NCI-H2107 treated with DMSO at 0.1 percent for 48 hours (cell line): Measurements from ENCODE around the gene SRP14.
"Not testable (repeated sequence)": the region's sequence is repeated elsewhere in the genome, so short reads cannot be mapped to it uniquely, and the experiment has no call there.

Experiments used
- DNase-seq: peaks from one replicate; lab custom pipeline; 2025; ENCODE audit not compliant: unreplicated experiment; lab: John Stamatoyannopoulos, UW

Gene SRP14

DNA sequence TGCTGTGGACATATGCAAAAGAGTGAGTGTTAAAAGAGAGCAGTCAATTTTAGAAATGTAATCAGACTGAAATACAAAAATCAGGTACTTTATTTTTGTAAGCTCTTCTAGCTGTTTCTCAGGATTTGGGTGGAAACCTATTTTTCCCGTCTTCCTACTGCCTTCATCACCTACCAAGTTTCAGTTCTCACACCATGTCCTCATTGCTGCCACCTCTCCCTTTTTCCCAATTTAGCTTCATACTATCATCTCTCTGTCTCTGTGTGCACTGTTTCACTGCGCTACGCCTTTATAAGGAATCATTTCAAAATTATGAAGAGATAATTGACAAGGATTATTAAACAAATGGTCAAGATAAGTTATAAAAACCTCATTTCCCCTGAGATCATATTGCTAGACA lies 7.7 kb downstream of the SRP14 start:
- DNase-seq: no peak

DNA sequence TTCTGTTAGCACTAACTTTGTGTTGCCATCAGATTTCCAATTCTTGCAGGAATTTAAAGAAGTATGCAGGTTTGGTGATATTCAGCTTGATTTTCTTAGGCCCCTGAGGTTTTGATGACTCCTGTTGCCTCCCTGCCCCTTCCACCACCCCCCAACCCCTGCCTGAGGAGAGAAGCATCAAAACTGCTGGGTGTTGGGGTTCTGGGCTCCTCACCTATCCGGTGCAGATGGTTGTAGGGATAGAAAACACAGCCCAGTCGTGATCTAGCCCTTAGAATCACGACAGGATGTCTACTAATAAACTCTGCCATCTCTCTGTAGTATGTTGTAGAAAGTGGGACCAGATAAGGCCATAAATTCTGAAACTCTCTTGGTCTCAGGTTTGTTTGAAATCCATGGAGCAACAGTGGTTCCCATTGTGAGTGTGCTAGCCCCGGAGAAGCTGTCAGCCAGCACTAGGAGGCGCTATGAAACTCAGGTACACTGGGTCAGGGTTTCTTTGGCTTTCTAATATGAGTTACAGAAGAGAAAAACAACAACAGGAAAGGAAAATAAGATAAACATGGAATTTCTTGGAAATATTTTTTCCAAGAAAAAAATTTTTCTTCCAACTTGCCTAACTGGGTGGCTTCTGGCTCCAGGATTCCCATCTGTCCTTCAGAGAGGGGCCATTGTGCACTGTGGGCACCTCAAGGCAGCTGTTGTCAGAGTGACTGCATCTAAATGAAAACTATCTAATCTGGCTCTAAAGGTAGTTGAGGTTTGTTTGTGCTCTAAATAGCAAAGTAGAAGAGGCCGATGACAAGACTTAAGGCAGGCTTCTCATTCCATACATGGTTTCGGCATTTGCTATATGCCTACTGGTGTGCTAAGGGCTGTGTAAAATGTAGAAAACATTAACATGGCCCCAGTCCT lies 8.7 kb downstream of the SRP14 start:
- no peak for DNase-seq

DNA sequence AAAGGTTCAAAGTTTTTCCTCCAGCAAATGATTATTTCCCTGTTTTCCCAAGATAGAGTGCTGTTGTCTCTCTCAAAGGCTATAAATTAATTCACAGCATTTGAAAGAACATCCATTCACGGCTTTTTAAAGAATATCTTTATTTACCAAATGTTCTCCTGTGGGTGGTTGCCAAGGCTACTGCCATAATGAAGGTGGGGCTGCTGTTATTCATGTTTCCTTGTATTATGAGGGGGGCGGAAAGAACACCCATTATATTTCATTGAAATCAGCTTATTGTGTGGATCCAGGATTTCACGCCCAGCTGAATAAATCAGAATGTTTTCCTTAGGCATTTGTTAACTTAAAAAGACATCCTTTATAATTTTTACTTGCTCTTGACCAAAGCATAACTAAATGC lies 10.1 kb downstream of the SRP14 start:
- DNase-seq: no peak

DNA sequence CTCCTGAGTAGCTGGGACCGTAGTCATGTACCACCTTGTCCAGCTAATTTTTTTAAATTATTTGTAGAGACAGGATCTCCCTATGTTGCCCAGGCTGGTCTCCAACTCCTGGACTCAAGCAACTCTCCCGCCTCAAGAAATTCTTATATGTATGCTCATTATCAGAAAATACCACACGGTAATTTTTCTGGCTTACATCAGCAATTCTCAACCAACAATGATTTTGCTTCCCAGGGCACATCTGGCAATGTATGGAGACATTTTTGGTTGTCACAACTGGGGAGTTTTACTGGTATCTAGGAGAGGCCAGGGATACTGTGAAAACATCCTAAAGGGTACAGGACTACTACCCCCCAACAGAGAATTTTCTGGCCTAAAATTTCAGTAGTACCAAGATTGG lies 10.8 kb downstream of the SRP14 start:
- no peak for DNase-seq

DNA sequence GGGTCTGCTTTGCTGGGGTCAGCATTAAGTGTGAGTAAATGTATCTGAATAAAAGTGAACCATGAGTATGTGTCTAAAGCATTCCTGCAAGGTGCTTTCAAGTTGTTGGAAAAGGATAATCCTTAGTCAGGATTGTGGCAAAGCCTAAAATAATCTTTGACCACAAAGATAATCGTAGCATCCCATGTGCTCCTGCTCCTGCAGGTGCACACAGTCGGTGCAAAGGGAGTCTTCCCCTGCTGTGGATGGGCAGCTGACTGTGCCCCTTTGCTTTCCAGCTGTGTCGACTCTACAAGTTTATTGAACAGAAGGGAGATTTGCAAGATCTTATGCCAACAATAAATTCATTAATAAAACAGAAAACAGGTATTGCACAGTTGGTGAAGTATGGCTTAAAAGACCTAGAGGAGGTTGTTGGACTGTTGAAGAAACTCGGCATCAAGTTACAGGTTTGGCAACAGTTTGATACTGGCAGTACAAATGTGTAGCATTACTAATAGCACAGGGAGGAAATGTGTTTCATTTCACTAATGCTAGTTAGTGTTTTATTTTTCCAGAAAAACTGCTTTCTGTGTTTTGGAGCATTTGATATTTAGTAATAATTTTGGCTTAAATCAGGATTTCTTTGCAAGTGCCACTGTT lies 22.6 kb downstream of the SRP14 start:
- peak; percentile 7 for DNase-seq

DNA sequence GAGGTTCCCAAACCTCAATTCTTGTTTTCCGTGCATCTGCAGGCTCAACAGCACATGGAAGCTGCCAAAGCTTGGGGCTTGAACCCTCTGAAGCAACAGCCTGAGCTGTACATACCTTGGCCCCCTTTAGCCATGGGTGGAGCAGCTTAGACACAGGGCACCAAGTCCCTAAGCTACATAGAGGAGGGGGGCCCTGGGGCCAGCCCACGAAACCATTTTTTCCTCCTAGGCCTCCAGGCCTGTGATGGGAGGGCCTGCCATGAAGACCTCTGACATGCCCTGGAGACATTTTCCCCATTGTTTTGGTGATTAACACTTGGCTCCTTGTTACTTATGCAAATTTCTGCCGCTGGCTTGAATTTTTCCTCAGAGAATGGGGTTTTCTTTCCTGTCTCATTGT lies 24.6 kb downstream of the SRP14 start:
- no peak for DNase-seq

DNA sequence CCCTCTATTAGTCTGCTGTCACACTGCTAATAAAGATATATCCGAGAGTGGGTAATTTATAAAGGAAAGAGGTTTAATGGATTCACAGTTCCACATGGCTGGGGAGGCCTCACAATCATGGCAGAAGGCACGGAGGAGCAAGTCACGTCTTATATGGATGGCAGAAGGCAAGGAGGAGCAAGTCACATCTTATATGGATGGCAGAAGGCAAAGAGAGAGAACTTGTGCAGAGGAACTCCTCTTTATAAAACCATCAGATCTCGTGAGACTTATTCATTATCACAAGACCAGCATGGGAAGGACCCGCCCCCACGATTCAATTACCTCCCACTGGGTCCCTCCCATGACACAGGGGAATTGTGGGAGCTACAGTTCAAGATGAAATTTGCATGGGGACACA lies 25.6 kb downstream of the SRP14 start:
- not testable (repeated sequence) for DNase-seq

DNA sequence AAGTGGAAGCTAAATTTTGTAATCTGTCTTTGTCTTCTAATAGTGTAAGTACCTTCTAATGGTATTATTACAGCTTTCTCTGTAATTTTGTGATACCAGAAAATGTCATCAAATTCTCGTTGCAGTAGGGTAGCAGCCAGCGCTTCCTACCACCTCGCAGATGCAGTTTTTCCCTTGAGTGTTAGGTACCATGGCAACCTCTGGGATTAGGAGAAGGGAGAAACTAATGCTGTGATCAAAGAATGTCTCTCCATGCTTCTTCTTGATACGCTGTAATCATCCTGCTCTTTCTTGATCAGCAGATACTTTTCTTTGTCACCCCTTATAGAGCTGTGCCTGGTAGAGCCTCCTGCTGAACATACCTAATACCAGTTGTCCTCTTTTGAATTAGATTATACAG lies 27.7 kb downstream of the SRP14 start:
- no peak for DNase-seq

DNA sequence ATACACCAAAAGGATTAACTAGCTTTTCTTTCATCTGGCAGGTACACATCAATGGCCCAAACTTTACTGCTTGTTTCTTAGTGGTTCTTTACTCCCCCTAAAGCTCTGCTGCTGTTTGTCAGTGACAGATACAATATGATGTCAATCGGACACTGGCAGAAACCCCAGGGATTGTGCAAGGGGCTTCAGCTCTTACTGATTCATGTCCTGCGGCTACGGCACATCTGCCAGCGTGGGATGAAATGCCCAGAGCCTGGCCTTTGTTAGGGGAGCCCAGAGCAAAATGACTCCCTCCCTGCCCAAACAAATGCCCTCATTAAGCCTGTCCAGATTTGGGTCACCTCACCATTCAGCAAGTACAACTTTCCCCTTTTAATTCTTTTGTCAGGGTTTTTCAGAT lies 28.3 kb downstream of the SRP14 start:
- DNase-seq: no peak

DNA sequence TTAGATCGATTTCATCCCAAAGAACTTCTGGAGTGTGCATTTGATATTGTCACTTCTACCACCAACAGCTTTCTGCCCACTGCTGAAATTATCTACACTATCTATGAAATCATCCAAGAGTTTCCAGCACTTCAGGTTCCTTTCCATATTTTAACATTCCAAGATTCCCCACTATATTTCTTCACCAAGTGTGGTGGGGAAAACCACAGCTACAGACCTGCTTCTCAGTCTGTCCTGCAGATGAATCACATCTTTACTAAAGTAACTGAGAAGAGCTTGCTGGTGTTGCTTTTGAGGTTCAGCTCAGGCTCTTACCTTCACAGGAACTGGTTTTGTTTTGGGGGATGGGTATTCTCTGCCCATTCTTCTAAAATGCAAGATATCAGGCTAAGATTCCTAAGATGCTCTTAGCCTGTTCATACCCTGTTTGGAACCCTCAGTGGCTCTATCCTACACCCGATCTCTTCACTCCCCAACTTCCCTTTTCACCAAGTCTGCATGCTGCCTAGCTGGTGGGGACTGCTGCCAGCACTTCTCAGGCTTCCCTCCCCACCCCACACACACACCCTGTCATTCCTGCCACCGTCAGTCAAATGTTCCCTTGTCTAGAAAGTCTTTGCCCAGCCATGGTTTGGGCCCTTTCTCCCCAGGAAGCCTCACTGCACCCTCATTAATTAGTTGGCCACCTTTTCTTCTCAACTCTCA lies 30.8 kb downstream of the SRP14 start:
- DNase-seq: no peak

DNA sequence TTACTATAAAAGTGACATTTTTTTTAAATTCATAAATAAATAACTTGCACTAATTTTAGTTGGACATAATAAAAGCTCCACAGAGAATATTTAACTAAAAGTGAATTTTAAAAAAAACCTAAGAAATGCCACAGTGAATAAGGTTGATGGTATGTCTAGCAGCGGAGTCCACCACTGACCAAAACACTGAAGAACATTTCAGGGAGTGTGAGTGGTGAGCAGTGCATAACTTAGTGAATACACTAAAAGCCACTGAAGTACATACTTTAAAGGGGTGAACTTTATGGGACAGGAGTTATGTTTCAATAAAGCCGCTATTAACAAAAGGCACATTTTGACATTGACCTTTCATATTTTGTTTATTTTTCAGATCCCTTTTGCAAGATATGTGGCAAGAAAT lies 32.3 kb downstream of the SRP14 start:
- DNase-seq: no peak

DNA sequence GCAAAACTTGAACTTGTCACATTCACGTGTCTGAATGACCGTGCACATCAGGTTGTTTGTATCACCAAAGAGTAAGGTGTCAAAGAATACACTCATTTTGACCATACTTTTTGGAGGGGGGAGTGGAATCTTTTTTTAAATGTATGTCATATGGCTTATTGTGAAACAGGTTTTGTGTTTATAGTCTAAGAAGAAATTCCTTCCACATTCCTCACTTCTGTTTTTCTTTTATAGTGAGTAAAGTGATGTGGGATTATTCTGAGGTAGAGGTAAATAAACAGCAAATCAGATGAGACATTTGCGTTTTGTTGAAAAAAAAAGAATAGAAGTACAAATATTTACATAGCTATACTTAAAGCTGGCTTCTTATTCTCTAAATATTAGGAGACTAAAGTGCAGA lies 33.0 kb downstream of the SRP14 start:
- no peak for DNase-seq

DNA sequence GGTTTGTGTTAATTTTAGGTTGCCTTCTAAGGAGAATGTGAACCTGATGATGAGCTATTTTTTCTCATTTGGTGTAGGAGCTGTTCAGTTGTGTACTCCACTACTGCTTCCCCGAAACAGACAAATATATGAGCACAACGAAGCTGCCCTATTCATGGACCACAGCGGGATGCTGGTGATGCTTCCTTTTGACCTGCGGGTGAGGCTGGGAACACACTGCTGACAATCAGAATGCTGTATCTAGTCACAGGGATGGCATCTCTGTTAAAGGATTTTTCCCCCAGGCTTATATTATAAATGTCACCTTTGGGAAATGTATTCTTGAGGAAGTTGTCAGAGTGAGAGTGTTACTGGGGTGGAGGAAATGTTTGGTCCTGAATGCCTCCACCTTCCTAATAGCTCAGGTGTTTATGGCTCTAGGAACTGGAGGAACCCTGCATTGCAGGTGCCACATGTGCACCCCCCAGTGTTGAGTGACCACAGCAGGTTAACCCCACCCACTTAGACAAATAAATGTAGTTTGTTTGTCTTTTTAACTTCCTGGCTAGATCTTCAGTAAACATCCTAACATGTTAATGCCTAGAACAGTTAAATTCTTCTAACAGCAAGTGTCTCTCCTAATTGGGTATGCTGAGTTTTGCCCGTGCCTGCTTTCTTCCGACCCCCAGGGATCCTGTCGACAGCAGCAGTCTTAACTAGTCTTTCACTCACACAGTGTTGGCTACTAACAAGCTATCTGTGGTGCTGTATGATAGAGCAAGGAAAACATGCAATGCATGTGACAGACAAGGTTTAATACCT lies 35.7 kb downstream of the SRP14 start:
- DNase-seq: no peak

DNA sequence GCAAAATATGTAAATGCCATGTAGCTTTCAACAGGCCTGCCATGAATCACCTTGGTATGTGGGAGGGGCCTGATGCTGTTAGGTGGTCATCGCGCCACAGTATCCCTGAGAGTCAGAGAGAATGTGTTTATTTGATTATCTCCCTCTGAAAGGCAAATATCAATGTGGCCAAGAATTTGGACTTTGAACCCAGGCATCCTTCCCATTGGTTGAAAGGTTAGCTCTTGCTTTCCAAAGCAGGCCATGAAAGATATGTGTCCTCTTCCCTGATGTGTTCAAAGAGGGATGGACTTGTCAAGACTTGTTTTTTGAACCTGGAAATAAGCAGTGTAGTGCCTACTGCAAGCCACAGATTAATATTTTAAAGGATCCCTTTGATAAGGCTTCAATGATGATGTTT lies 36.7 kb downstream of the SRP14 start:
- DNase-seq: no peak

DNA sequence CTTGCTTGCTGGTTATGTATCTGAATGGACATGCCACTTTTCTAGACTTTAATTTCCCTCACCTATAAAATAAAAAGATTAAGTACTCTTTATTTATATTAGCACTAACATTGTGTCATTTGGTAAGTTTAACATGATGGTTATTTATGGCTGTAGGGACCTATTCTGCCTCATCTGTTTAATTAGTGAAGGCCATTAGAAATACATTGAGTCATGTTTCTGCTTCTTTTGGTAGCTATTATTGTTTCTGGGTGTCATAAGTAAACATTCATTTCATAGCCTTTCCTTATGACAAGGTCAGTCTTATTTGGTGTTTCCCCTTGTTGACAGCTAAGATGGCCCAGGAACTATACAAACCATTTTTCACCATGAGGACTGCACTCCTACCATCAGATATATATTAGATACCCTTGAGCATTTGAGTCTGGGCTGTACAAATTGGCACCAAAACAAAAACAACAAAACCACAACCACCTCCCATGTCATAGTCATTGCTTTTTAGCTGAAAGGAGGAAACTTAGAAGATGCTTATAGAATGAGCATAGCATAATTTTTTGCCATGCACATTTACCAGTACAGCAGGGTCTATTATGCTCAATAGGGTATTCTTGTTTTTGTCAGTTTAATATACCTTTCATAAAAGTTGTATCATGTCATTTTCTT lies 39.3 kb downstream of the SRP14 start:
- no peak for DNase-seq

DNA sequence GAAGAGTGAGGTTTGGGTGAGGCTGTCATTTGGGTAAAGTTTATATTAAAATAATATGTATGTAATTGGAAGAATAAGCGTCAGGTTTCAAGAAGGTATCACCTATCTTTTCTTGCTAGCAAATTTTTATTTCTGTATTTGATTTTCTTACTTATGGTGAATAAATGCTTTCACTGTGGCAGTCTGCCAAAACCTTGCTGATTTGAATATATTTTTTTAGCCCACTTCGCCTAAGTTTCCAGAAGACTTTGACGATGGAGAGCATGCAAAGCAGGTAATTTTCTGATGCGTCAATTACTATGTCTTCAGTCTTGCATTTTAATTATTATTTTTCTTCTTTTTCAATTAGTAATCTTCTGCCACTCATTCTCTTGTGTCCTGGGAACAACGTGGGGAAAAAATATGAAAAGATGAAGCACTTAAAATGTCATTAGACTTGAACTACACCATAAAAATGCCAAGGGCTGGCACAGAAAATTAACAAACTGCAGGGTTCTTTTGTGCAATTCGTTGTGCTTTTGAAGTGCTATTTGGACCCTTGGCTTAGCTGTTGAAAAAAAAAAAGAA lies 40.4 kb downstream of the SRP14 start:
- no peak for DNase-seq

DNA sequence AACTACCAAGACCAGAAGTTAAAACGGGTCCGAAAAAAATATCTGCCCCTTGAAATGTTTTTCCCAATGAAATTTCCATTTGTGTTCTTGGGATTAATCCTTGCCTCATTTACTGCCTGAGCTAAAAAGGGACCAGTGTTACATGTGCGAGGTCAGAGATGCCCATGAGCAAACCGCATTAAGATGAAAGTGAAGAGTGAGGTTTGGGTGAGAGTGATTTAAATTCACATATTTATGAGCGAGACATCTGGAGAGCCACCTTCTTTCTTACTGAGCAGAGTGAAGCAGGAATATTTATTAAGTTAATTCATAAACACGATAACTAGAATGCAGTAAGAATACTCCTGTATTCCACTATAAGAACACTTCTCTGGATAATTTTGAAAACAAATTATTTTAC lies 41.3 kb downstream of the SRP14 start:
- no peak for DNase-seq

DNA sequence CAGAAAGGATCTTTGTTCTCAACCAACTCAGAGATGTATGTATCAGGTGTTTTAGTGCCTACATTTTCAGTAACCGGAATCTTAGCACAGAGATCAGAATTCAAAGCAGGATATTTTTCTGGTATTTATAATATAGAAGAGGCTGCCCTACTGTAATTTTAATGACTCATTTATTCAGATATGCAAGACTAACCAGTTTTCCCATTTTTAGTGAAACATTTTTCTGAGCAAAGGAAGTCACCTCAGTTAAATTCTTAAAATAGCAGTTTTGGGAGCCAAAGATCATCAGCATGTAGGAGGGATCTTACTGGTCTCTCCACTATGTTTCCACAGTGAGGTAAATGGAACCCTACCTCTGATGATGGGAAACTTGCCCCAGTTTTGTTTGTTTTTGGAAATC lies 42.0 kb downstream of the SRP14 start:
- no peak for DNase-seq

DNA sequence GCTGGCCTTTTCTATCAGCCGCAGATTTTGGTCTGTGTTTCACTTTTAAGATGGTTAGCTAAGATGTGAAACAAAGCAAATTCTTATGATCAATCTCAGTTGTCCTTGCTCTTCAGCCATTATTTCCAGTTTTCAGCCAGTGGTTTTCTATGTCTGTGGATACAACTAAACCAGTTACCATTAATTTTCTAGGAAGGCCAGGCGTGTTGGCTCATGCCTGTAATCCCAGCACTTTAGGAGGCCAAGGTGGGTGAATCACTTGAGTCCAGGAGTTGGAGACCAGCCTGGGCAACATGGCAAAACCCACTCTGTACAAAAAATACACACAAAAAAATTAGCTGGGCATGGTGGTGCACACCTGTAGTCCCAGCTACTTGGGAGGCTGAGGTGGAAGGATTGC lies 42.8 kb downstream of the SRP14 start:
- DNase-seq: not testable (repeated sequence)

DNA sequence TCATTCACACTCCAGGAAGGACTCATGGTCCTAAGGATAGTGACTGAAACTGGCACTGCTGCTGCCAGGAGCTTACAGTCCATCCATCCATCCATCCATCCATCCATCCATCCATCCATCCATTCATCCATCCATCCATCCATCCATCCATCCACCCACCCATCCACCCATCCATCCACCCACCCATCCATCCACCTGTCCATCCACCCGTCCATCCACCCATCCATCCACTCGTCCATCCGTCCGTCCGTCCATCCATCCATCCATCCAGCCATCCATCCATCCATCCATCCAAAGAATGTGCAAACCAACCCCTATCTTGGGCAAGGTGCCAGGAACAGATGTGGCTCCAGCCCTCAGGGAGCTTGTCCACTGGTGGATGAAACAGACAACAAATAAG lies 46.0 kb downstream of the SRP14 start:
- DNase-seq: not testable (repeated sequence)
